ENCODE data around the gene LENEP.

GRCh38 chr1:155009742-155010141 lies 16.4 kb downstream of the LENEP start:
- TF ChIP-seq POLR2A (IDR thresholded peaks at IDR 0.05; ENCODE audit: low read depth, low read length) (no peak), POLR2AphosphoS5 (IDR thresholded peaks at IDR 0.05; ENCODE audit: low read depth, low read length) (no peak), PAX5 (IDR thresholded peaks at IDR 0.05; ENCODE audit: insufficient read depth, low read length, severe bottlenecking) (no peak), TAF1 (IDR thresholded peaks at IDR 0.05; ENCODE audit: low read depth, low read length) (no peak)

Data from GM12891 (cell line).